SK-N-SH treated with all-trans-retinoic acid at 6 μM for 48 hours (cell line): ENCODE data around the gene ALPK3.

Experiments used
- ATAC-seq: fragments of 200-7000 bp; cut with Tn5 transposase; 3 replicates; pipeline ENCODE4 v1.9.1; 2020; ENCODE audit warnings: mild to moderate bottlenecking, moderate library complexity
- ARNTL ChIP-seq: fragments of 450-650 bp; formaldehyde crosslinking; IDR thresholded peaks from 2 replicates; pipeline ENCODE4 v1.5.0; 2020; ENCODE audit warnings: low read depth, mild to moderate bottlenecking, moderate library complexity, borderline replicate concordance
- BACH2 ChIP-seq: fragments of 250-450 bp; sonication (Bioruptor Pico); IDR thresholded peaks from 2 replicates; pipeline ENCODE4 v1.9.0; 2021; ENCODE audit warnings: mild to moderate bottlenecking, borderline replicate concordance
- CSDC2 ChIP-seq: fragments of 250-450 bp; sonication (Bioruptor Pico); IDR thresholded peaks from 2 replicates; pipeline ENCODE4 v1.5.0; 2020; ENCODE audit warnings: mild to moderate bottlenecking, moderate library complexity
- CSRNP3 ChIP-seq: fragments of 250-450 bp; sonication (Bioruptor Pico); IDR thresholded peaks from 2 replicates; pipeline ENCODE4 v1.5.1; 2021; ENCODE audit warnings: mild to moderate bottlenecking, moderate library complexity
- GLIS3 ChIP-seq: fragments of 250-450 bp; sonication (Bioruptor Pico); IDR thresholded peaks from 2 replicates; pipeline ENCODE4 v1.5.0; 2020; ENCODE audit warnings: mild to moderate bottlenecking, moderate library complexity
- ISL1 ChIP-seq: fragments of 250-450 bp; sonication (Bioruptor Pico); IDR thresholded peaks from 2 replicates; pipeline ENCODE4 v2.1.2; 2022; ENCODE audit warnings: mild to moderate bottlenecking, moderate library complexity
- OSR1 ChIP-seq: fragments of 250-450 bp; sonication (Bioruptor Pico); IDR thresholded peaks from 2 replicates; pipeline ENCODE4 v1.8.0; 2022; ENCODE audit warnings: moderate library complexity, mild to moderate bottlenecking, inconsistent platforms
- POU6F1 ChIP-seq: fragments of 250-450 bp; sonication (Bioruptor Pico); IDR thresholded peaks from 2 replicates; pipeline ENCODE4 v1.8.0; 2021; ENCODE audit warnings: low read depth, mild to moderate bottlenecking, moderate library complexity, borderline replicate concordance
- PPARA ChIP-seq: fragments of 250-450 bp; sonication (Bioruptor Pico); IDR thresholded peaks from 2 replicates; pipeline ENCODE4 v1.5.0; 2020; ENCODE audit warnings: mild to moderate bottlenecking, borderline replicate concordance
- RARB ChIP-seq: fragments of 250-450 bp; sonication (Bioruptor Pico); IDR thresholded peaks from 2 replicates; pipeline ENCODE4 v1.8.0; 2021; ENCODE audit warnings: mild to moderate bottlenecking, moderate library complexity
- SNAI2 ChIP-seq: fragments of 250-450 bp; sonication (Bioruptor Pico); IDR thresholded peaks from 2 replicates; pipeline ENCODE4 v1.5.0; 2020; ENCODE audit warnings: mild to moderate bottlenecking, moderate library complexity
- TCF4 ChIP-seq: fragments of 250-450 bp; sonication (Bioruptor Pico); IDR thresholded peaks from 2 replicates; pipeline ENCODE4 v1.8.0; 2021; ENCODE audit warnings: mild to moderate bottlenecking, moderate library complexity, borderline replicate concordance
- TOX ChIP-seq: fragments of 250-450 bp; sonication (Bioruptor Pico); IDR thresholded peaks from 2 replicates; pipeline ENCODE4 v1.8.0; 2021; ENCODE audit warnings: mild to moderate bottlenecking, moderate library complexity, borderline replicate concordance
- TSHZ2 ChIP-seq: fragments of 250-450 bp; sonication (Bioruptor Pico); IDR thresholded peaks from 2 replicates; pipeline ENCODE4 v1.5.0; 2020; ENCODE audit warnings: mild to moderate bottlenecking, moderate library complexity
- ZC3H10 ChIP-seq: fragments of 250-450 bp; sonication (Bioruptor Pico); IDR thresholded peaks from 2 replicates; pipeline ENCODE4 v1.5.1; 2021; ENCODE audit warnings: mild to moderate bottlenecking, moderate library complexity
- ZFP3 ChIP-seq: fragments of 250-450 bp; sonication (Bioruptor Pico); IDR thresholded peaks from 2 replicates; pipeline ENCODE4 v1.5.0; 2020; ENCODE audit warnings: mild to moderate bottlenecking, moderate library complexity
- ZFP30 ChIP-seq: fragments of 450-650 bp; formaldehyde crosslinking; IDR thresholded peaks from 2 replicates; pipeline ENCODE4 v1.5.0; 2022; ENCODE audit warnings: mild to moderate bottlenecking, moderate library complexity
- ZNF565 ChIP-seq: fragments of 450-650 bp; formaldehyde crosslinking; conservative IDR thresholded peaks from 2 replicates; pipeline ENCODE4 v1.5.0; 2020; ENCODE audit warnings: low read depth, mild to moderate bottlenecking, moderate library complexity
- ZNF70 ChIP-seq: fragments of 450-650 bp; formaldehyde crosslinking; IDR thresholded peaks from 2 replicates; pipeline ENCODE4 v1.5.0; 2020; ENCODE audit warnings: mild to moderate bottlenecking, moderate library complexity
- ZNF8 ChIP-seq: fragments of 450-650 bp; formaldehyde crosslinking; IDR thresholded peaks from 2 replicates; pipeline ENCODE4 v1.5.0; 2020; ENCODE audit warnings: mild to moderate bottlenecking, moderate library complexity
- TF ChIP-seq, protein P1 (sequence below): fragments of 250-450 bp; sonication (Bioruptor Pico); IDR thresholded peaks from 2 replicates; pipeline ENCODE4 v1.5.1; 2020; ENCODE audit warnings: low read depth, mild to moderate bottlenecking, moderate library complexity
- TF ChIP-seq, protein P2 (sequence below): fragments of 250-450 bp; sonication (Bioruptor Pico); IDR thresholded peaks from 2 replicates; pipeline ENCODE4 v1.8.0; 2020; ENCODE audit warnings: mild to moderate bottlenecking, moderate library complexity, borderline replicate concordance

ALPK3 gene

GRCh38 chr15:84794162-84794547 is 23.0 kb upstream of the ALPK3 start:
- ATAC-seq = no peak
- TF ChIP-seq ZNF8 (CRISPR knock-in tag) (no peak), POU6F1 (no peak), TCF4 (CRISPR knock-in tag) (no peak), PPARA (no peak), SNAI2 (no peak), ZFP3 (no peak)

- TF ChIP-seq CSRNP3 = no peak
- no peak for TF ChIP-seq RARB (CRISPR knock-in tag)
- no peak for TF ChIP-seq OSR1 (CRISPR knock-in tag)
- TF ChIP-seq CSDC2 (CRISPR knock-in tag) = no peak
- no peak for TF ChIP-seq ISL1 (CRISPR knock-in tag)
- no peak for TF ChIP-seq POU6F1
- no peak for TF ChIP-seq ZNF8 (CRISPR knock-in tag)
- TF ChIP-seq TCF4 (CRISPR knock-in tag) = no peak
- no peak for TF ChIP-seq ZNF70 (CRISPR knock-in tag)
- TF ChIP-seq ZNF565 (CRISPR knock-in tag) = no peak
- TF ChIP-seq PPARA = no peak
- no peak for TF ChIP-seq TSHZ2 (CRISPR knock-in tag)
- no peak for TF ChIP-seq SNAI2
- TF ChIP-seq GLIS3 (CRISPR knock-in tag) = no peak
- no peak for TF ChIP-seq ZFP30 (CRISPR knock-in tag)
- TF ChIP-seq TOX (CRISPR knock-in tag) = no peak
- TF ChIP-seq, protein P1, sequence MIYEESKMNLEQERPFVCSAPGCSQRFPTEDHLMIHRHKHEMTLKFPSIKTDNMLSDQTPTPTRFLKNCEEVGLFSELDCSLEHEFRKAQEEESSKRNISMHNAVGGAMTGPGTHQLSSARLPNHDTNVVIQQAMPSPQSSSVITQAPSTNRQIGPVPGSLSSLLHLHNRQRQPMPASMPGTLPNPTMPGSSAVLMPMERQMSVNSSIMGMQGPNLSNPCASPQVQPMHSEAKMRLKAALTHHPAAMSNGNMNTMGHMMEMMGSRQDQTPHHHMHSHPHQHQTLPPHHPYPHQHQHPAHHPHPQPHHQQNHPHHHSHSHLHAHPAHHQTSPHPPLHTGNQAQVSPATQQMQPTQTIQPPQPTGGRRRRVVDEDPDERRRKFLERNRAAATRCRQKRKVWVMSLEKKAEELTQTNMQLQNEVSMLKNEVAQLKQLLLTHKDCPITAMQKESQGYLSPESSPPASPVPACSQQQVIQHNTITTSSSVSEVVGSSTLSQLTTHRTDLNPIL (CRISPR knock-in tag) = no peak
- no peak for TF ChIP-seq ZC3H10 (CRISPR knock-in tag)
- ATAC-seq = no peak
Observed at GRCh38 chr15:84795186-84795585, 22.0 kb upstream of the ALPK3 start.

GRCh38 chr15:84797212-84797611 is 19.9 kb upstream of the ALPK3 start:
- no peak for ATAC-seq
- TF ChIP-seq BACH2 (CRISPR knock-in tag) (no peak), PPARA (no peak), TCF4 (CRISPR knock-in tag) (no peak), ISL1 (CRISPR knock-in tag) (no peak), ZNF565 (CRISPR knock-in tag) (no peak), ZFP3 (no peak), ARNTL (CRISPR knock-in tag) (no peak), ZNF70 (CRISPR knock-in tag) (no peak), ZC3H10 (CRISPR knock-in tag) (no peak), CSDC2 (CRISPR knock-in tag) (no peak), GLIS3 (CRISPR knock-in tag) (no peak), CSRNP3 (no peak)
- TF ChIP-seq, protein P1 (CRISPR knock-in tag) = no peak
- TF ChIP-seq, protein P2, sequence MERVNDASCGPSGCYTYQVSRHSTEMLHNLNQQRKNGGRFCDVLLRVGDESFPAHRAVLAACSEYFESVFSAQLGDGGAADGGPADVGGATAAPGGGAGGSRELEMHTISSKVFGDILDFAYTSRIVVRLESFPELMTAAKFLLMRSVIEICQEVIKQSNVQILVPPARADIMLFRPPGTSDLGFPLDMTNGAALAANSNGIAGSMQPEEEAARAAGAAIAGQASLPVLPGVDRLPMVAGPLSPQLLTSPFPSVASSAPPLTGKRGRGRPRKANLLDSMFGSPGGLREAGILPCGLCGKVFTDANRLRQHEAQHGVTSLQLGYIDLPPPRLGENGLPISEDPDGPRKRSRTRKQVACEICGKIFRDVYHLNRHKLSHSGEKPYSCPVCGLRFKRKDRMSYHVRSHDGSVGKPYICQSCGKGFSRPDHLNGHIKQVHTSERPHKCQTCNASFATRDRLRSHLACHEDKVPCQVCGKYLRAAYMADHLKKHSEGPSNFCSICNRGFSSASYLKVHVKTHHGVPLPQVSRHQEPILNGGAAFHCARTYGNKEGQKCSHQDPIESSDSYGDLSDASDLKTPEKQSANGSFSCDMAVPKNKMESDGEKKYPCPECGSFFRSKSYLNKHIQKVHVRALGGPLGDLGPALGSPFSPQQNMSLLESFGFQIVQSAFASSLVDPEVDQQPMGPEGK (CRISPR knock-in tag) = no peak
